HepG2 (cell line): ENCODE measurements around the gene WARS2. TPM values are rescaled to one million over a fixed set of nuclear protein-coding genes. Genes with fewer than 3 reads are reported as not detected.

ENCODE experiments used
- ATAC-seq: fragments of 200-7000 bp; cut with Tn5 transposase; 3 replicates; pipeline ENCODE4 v1.9.1; 2020; ENCODE audit warnings: mild to moderate bottlenecking, moderate library complexity
- BruUV-seq: library from RNA; stranded (reverse); fragments of 400-500 nt; replicated peaks from 2 replicates; lab custom pipeline; 2021; lab: Mats Ljungman, UMichigan
- CTCF ChIA-PET: fragments of 300-600 bp; formaldehyde crosslinking; extraction: SDS; loops from one replicate; lab custom pipeline; 2021; ENCODE audit warnings: low total read pairs, inconsistent platforms, low intra/inter-chr PET ratio; lab: Yijun Ruan, JAX
- POLR2A ChIA-PET: fragments of 350-600 bp; sonication (Branson Sonifier 250); formaldehyde crosslinking; loops from one replicate; lab custom pipeline; 2020; ENCODE audit warnings: antibody characterized with exemption, inconsistent platforms; lab: Yijun Ruan, JAX
- DNase-seq: peaks from one replicate; pipeline ENCODE4 v3.0.0-alpha.2; 2015; ENCODE audit warnings: low spot score
- FAIRE-seq: peaks from 3 replicates; lab custom pipeline; 2011; peaks lifted over from hg19 to GRCh38; lab: Jason Lieb, UNC
- H2AFZ ChIP-seq: one replicate; pipeline ENCODE4 v1.6.1; 2011; ENCODE audit warnings: low read length, inconsistent platforms
- H3K27ac ChIP-seq: fragments of 300-600 bp; 3 replicates; pipeline ENCODE4 v1.8.0; 2011; ENCODE audit warnings: mixed run types, mild to moderate bottlenecking, mixed read lengths, low read length, inconsistent platforms; ENCODE audit not compliant: insufficient read depth; ENCODE audit errors: extremely low read length
- H3K27me3 ChIP-seq, 2 experiments: fragments of 200-600 bp in 1 of 2; 2 replicates in 1 of 2; 3 replicates in 1 of 2; pipeline versions ENCODE4 v1.6.0 to v1.8.0; 2011; ENCODE audit warnings: low read length in 2 of 2, mild to moderate bottlenecking in 2 of 2, moderate library complexity in 2 of 2, inconsistent platforms in 1 of 2; ENCODE audit not compliant: insufficient read depth in 2 of 2, control insufficient read depth in 1 of 2
- H3K36me3 ChIP-seq, 2 experiments: fragments of 200-600 bp in 1 of 2; replicated peaks in 1 of 2; 2 replicates in 1 of 2; 3 replicates in 1 of 2; pipeline versions ENCODE4 v1.5.1 to v1.8.0; 2011; ENCODE audit warnings: low read length in 2 of 2, inconsistent platforms in 1 of 2; ENCODE audit not compliant: insufficient read depth in 2 of 2, control insufficient read depth in 1 of 2
- H3K4me1 ChIP-seq: 2 replicates; pipeline ENCODE4 v1.5.1; 2012; ENCODE audit warnings: low read length, inconsistent platforms; ENCODE audit not compliant: insufficient read depth
- H3K4me2 ChIP-seq: 2 replicates; pipeline ENCODE4 v1.6.0; 2011; ENCODE audit warnings: low read depth, low read length, inconsistent platforms
- H3K4me3 ChIP-seq, 3 experiments: fragments of 200-600 bp in 1 of 3; sonication (generic), shearing (Covaris generic) in 1 of 3; replicated peaks in 1 of 3; 2 replicates each; pipeline ENCODE4 v1.5.1; 2011 to 2016; ENCODE audit warnings: low read length in 3 of 3, inconsistent platforms in 2 of 3, low read depth in 2 of 3, mild to moderate bottlenecking in 2 of 3, control low read depth in 1 of 3, mixed read lengths in 1 of 3; ENCODE audit not compliant: insufficient read depth in 1 of 3
- H3K79me2 ChIP-seq: one replicate; pipeline ENCODE4 v1.6.1; 2011; ENCODE audit warnings: low read length, inconsistent platforms; ENCODE audit not compliant: insufficient read depth
- H3K9ac ChIP-seq: 2 replicates; pipeline ENCODE4 v1.6.0; 2011; ENCODE audit warnings: mild to moderate bottlenecking, low read depth, low read length, inconsistent platforms; ENCODE audit not compliant: insufficient read depth
- H3K9me3 ChIP-seq: 2 replicates; pipeline ENCODE4 v1.5.1; 2012; ENCODE audit warnings: mild to moderate bottlenecking, low read length
- H4K20me1 ChIP-seq: 2 replicates; pipeline ENCODE4 v1.6.0; 2011; ENCODE audit warnings: inconsistent platforms, mild to moderate bottlenecking, low read length, moderate library complexity; ENCODE audit not compliant: insufficient read depth
- CREB3 ChIP-seq: sonication (generic); formaldehyde crosslinking; IDR thresholded peaks from 2 replicates; pipeline ENCODE4 v1.5.0; 2020; ENCODE audit warnings: missing genetic modification reagents
- E2F2 ChIP-seq: sonication (generic); formaldehyde crosslinking; IDR thresholded peaks from 2 replicates; pipeline ENCODE4 v1.4.0; 2020; ENCODE audit warnings: missing genetic modification reagents, borderline replicate concordance
- MAFF ChIP-seq: IDR thresholded peaks from 2 replicates; pipeline ENCODE4 v1.6.1; 2011; ENCODE audit warnings: low read depth, low read length, improper control_type of control experiment
- MAFK ChIP-seq, 2 experiments: IDR thresholded peaks in 1 of 2; conservative IDR thresholded peaks in 1 of 2; 2 replicates each; pipeline ENCODE4 v1.6.1; 2011; ENCODE audit warnings: improper control_type of control experiment in 2 of 2, low read length in 2 of 2
- SMC3 ChIP-seq: IDR thresholded peaks from 2 replicates; pipeline ENCODE4 v1.6.1; 2011; ENCODE audit warnings: low read length, improper control_type of control experiment
- TCF7 ChIP-seq: sonication (generic); IDR thresholded peaks from 2 replicates; pipeline ENCODE4 v1.6.1; 2016; ENCODE audit warnings: antibody characterized with exemption, low read depth
- ZBTB7B ChIP-seq: sonication (generic); formaldehyde crosslinking; IDR thresholded peaks from 2 replicates; pipeline ENCODE4 v1.4.0; 2020; ENCODE audit warnings: missing genetic modification reagents
- ZMAT3 ChIP-seq: sonication (generic); formaldehyde crosslinking; conservative IDR thresholded peaks from 2 replicates; pipeline ENCODE4 v1.7.0; 2021; ENCODE audit warnings: missing genetic modification reagents
- ZNF484 ChIP-seq: sonication (generic); formaldehyde crosslinking; IDR thresholded peaks from 2 replicates; pipeline ENCODE4 v1.5.1; 2020; ENCODE audit warnings: mild to moderate bottlenecking, low read depth, missing genetic modification reagents, borderline replicate concordance
- ZNF609 ChIP-seq: sonication (generic); formaldehyde crosslinking; IDR thresholded peaks from 2 replicates; pipeline ENCODE4 v1.4.0; 2020; ENCODE audit warnings: mild to moderate bottlenecking, missing genetic modification reagents, borderline replicate concordance
- ZNF788 ChIP-seq: sonication (generic); formaldehyde crosslinking; IDR thresholded peaks from 2 replicates; pipeline ENCODE4 v1.5.0; 2020; ENCODE audit warnings: mild to moderate bottlenecking, missing genetic modification reagents, borderline replicate concordance
- WGBS: methylation state at CpG from one replicate; pipeline ENCODE4 v1.1.6; 2017; ENCODE audit warnings: low lambda C conversion rate; 5-methylcytosine and 5-hydroxymethylcytosine counted together
- in situ Hi-C: cut with HindIII; loops from 2 replicates; pipeline ENCODE4 v1.10.0; 2017; ENCODE audit warnings: low pct_unique_long_range_greater_than_20kb; ENCODE audit not compliant: extremely low pct_ligation_motif_present
- intact Hi-C: fragments of 100-400 bp; cut with micrococcal nuclease; formaldehyde crosslinking; loops from one replicate; pipeline ENCODE4 v1.10.0; 2022; ENCODE audit not compliant: unreplicated experiment
- polyA plus RNA-seq, 8 experiments: library from polyadenylated mRNA; depleted of rRNA in 3 of 8; stranded (reverse) in 7 of 8; unstranded in 1 of 8; fragments of >200 nt; fragmentation: Illumina TruSeq in 4 of 8; extraction: Trizol in 4 of 8; gene quantifications; 2 replicates each; pipeline versions ENCODE4 v1.2.1 to v1.2.3, GENCODE V29; 2011 to 2016; ENCODE audit warnings: low read depth in 4 of 8, missing spikeins in 1 of 8, mixed read lengths in 1 of 8; ENCODE audit not compliant: insufficient read depth in 1 of 8
- total RNA-seq, 5 experiments: library from RNA; depleted of rRNA; stranded (reverse); fragments of >200 nt; fragmentation: Illumina TruSeq; extraction: Trizol; gene quantifications; 2 replicates each; pipeline ENCODE4 v1.2.3, GENCODE V29; 2016; ENCODE audit warnings: low read depth in 1 of 5

Gene WARS2
- total and polyA plus RNA-seq, 2 of the 13 experiments (the other 11 are each of a cell fraction or from before 2014, with no cell fraction given) = 12.4 to 18.8 TPM

- Histone ChIP-seq H3K79me2 (no peaks in the 10 kb centered on the region), H3K4me2 (no peak overlapping the region), H3K4me3 (no peak overlapping the region), H3K27ac (no peak overlapping the region), H4K20me1 (no peaks in the 10 kb centered on the region), H3K36me3 (no peaks in the 10 kb centered on the region), H3K9me3 (no peaks in the 10 kb centered on the region), H2AFZ (no peak overlapping the region), H3K9ac (no peak overlapping the region), H3K4me1 (no peaks in the 10 kb centered on the region), H3K27me3 (no peaks in the 10 kb centered on the region)
- FAIRE-seq (no peak), ATAC-seq (no peak), DNase-seq (no peak)
- ChIA-PET POLR2A (no interaction called here), CTCF (no interaction called here)
- intact Hi-C loops = no loop called here
- WGBS = 77% methylated on average over 2 of the region's 2 CpGs
- BruUV-seq = no TSS peak
- in situ Hi-C loops = loop anchor here (25.0 kb wide), 2 partner anchors 453 to 853 kb away; no protein-coding TSS in a partner anchor
- 0 out of 2 replicates have a peak, but pooled peaks have one; percentile 5 for TF ChIP-seq MAFF
- peak in 1 of 2 experiments; percentile 33; a peak in 1 of 4 replicates for TF ChIP-seq MAFK (conservative IDR thresholded peaks at IDR 0.05 in 1 of 2, IDR thresholded peaks at IDR 0.05 in 1 of 2; ENCODE audit: low read length in 2 of 2)
- no peak for TF ChIP-seq TCF7
- TF ChIP-seq SMC3 = no peak
- TF ChIP-seq ZNF484 (CRISPR knock-in tag) = no peak
- TF ChIP-seq E2F2 = no peak
- TF ChIP-seq ZBTB7B (CRISPR knock-in tag) = no peak
These were observed 124.9 kb downstream of the WARS2 start for GRCh38 chr1:119015547-119015946.

- Histone ChIP-seq H3K27me3 (no peaks in the 10 kb centered on the region), H3K36me3 (no peaks in the 10 kb centered on the region), H3K4me1 (no peaks in the 10 kb centered on the region), H3K4me2 (no peak overlapping the region), H3K9ac (no peak overlapping the region), H3K4me3 (no peak overlapping the region), H3K79me2 (no peaks in the 10 kb centered on the region), H4K20me1 (no peaks in the 10 kb centered on the region), H2AFZ (no peak overlapping the region), H3K9me3 (no peaks in the 10 kb centered on the region), H3K27ac (no peak overlapping the region)
- ChIA-PET CTCF (no interaction called here), POLR2A (no interaction called here)
- 67% methylated on average over 5 of the region's 5 CpGs for WGBS
- DNase-seq = no peak
- FAIRE-seq = no peak
- TF ChIP-seq ZMAT3 = no peak
- no peak for TF ChIP-seq CREB3 (CRISPR knock-in tag)
- TF ChIP-seq ZNF788 = no peak
- TF ChIP-seq ZNF609 (CRISPR knock-in tag) = no peak
- intact Hi-C loops (loop anchor here (5.0 kb wide), 1 partner anchor 150 kb away; no protein-coding TSS in a partner anchor), in situ Hi-C loops (loop anchor here (25.0 kb wide), 2 partner anchors 450 to 850 kb away; no protein-coding TSS in a partner anchor)
- no peak for ATAC-seq
- no TSS peak for BruUV-seq
These were observed 128.1 kb downstream of the WARS2 start for GRCh38 chr1:119012383-119012782.
